ENCODE results near the gene SVOP.
"Not testable (repeated sequence)": the region's sequence is repeated elsewhere in the genome, so short reads cannot be mapped to it uniquely, and the experiment has no call there.

SVOP gene

GRCh38 chr12:108881953-108882352 lies 138.9 kb downstream of the SVOP start:
- TF ChIP-seq ZFX (IDR thresholded peaks at IDR 0.05; ENCODE audit: borderline replicate concordance): no peak
- TF ChIP-seq CTCF (IDR thresholded peaks at IDR 0.05): no peak
- no peak overlapping the region for H3K27ac ChIP-seq

- TF ChIP-seq CTCF (IDR thresholded peaks at IDR 0.05) (no peak), ZFX (IDR thresholded peaks at IDR 0.05; ENCODE audit: borderline replicate concordance) (no peak)
- H3K27ac ChIP-seq: no peak within 1 kb of the TSS
Measured at GRCh38 chr12:108879615-108880254, 141.1 kb downstream of the SVOP start, which contains the start of gene DAO. DAO (plus strand) TSS chr12:108880092; CDS start chr12:108885007, 4,915 bp downstream.

GRCh38 chr12:108876550-108876949 lies 144.3 kb downstream of the SVOP start:
- no peak for TF ChIP-seq ZFX (IDR thresholded peaks at IDR 0.05; ENCODE audit: borderline replicate concordance)
- no peak for TF ChIP-seq CTCF (IDR thresholded peaks at IDR 0.05)
- H3K27ac ChIP-seq: no peak overlapping the region

GRCh38 chr12:108875682-108876361 lies 145.0 kb downstream of the SVOP start:
- no peak overlapping the region for H3K27ac ChIP-seq
- TF ChIP-seq CTCF (IDR thresholded peaks at IDR 0.05): no peak
- no peak for TF ChIP-seq ZFX (IDR thresholded peaks at IDR 0.05; ENCODE audit: borderline replicate concordance)

- no peak overlapping the region for H3K27ac ChIP-seq
- TF ChIP-seq ZFX (IDR thresholded peaks at IDR 0.05; ENCODE audit: borderline replicate concordance): no peak
- no peak for TF ChIP-seq CTCF (IDR thresholded peaks at IDR 0.05)
Measured at GRCh38 chr12:108875280-108875679, 145.6 kb downstream of the SVOP start.

GRCh38 chr12:108868781-108869180 lies 152.1 kb downstream of the SVOP start:
- TF ChIP-seq ZFX (IDR thresholded peaks at IDR 0.05; ENCODE audit: borderline replicate concordance) (no peak), CTCF (IDR thresholded peaks at IDR 0.05) (no peak)
- no peak overlapping the region for H3K27ac ChIP-seq

GRCh38 chr12:108866083-108866482 lies 154.8 kb downstream of the SVOP start:
- not testable (repeated sequence) for H3K27ac ChIP-seq
